LNCAP (cell line): ENCODE data around the gene CABYR.

Experiments used
- TF ChIP-seq, protein P1 (sequence below): fragments of 450-650 bp; IDR thresholded peaks from 2 replicates; pipeline ENCODE4 v1.5.1; 2017; ENCODE audit warnings: mild to moderate bottlenecking

CABYR gene, protein sequence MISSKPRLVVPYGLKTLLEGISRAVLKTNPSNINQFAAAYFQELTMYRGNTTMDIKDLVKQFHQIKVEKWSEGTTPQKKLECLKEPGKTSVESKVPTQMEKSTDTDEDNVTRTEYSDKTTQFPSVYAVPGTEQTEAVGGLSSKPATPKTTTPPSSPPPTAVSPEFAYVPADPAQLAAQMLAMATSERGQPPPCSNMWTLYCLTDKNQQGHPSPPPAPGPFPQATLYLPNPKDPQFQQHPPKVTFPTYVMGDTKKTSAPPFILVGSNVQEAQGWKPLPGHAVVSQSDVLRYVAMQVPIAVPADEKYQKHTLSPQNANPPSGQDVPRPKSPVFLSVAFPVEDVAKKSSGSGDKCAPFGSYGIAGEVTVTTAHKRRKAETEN

DNA sequence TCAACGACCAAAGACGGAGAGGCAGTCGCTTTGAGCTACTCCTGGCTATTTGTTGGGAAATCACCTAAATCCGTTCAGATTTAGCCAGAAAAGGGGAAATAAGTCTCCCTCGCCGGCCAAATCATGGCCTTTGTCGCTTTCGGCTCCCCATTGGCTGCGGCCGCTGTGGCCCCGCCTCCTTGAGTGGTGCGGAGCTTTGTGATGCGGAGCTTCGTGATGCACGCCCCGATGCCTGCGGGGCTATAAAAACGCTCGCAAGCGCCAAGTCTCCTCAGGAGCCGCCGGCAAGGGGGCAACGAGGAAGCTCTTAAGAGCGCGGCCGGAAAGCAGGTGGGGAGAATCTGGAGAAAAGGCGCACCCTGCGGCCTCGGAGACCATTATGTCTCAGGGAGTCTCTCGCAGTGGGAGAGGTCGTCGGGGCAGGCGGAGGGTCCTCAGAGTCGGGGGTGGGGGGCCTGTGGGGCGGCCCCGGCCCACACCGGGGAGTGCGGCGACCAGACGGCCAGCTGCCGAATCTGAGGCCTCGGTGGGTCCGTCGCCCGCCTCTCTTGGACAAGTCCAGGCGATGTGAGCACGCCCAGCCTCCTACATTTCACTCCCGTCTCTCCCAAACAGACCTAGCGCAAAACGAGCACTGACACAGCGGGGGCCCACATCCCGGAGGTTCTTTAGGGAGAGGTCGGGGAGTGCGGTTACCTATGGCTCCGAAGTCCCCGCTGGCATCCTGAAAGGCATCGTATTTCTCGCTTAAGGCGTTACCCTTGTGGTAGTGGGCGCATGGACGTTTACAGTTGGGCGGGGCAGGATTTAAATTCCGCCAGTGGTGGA, at the start of gene CABYR:
CABYR (plus strand) TSS at position 274 of the 828 bp plus-strand sequence. CDS start 4,053 bp downstream, outside the sequence.
- TF ChIP-seq, protein P1, sequence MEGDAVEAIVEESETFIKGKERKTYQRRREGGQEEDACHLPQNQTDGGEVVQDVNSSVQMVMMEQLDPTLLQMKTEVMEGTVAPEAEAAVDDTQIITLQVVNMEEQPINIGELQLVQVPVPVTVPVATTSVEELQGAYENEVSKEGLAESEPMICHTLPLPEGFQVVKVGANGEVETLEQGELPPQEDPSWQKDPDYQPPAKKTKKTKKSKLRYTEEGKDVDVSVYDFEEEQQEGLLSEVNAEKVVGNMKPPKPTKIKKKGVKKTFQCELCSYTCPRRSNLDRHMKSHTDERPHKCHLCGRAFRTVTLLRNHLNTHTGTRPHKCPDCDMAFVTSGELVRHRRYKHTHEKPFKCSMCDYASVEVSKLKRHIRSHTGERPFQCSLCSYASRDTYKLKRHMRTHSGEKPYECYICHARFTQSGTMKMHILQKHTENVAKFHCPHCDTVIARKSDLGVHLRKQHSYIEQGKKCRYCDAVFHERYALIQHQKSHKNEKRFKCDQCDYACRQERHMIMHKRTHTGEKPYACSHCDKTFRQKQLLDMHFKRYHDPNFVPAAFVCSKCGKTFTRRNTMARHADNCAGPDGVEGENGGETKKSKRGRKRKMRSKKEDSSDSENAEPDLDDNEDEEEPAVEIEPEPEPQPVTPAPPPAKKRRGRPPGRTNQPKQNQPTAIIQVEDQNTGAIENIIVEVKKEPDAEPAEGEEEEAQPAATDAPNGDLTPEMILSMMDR, result no peak

DNA sequence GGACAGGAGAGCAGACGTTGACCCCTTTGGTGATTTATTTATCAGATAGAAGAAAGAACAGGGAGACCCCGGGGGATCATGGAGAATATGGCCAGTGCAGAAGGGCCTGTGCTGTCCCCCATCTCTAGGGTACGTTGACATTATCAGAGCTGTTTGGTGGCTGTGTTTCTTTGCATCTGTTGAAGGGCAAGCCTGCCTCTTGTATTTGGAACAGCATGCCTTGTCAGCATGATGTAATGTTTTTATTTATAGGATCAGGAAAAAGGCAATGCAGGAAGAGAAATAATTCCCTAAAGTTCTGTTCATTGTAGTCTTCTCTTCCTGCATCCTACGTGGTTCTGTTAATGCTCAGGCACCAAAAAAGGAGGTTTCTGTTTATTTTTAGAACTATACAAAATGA, 49.8 kb upstream of the CABYR start:
- TF ChIP-seq, protein P1, result no peak

DNA sequence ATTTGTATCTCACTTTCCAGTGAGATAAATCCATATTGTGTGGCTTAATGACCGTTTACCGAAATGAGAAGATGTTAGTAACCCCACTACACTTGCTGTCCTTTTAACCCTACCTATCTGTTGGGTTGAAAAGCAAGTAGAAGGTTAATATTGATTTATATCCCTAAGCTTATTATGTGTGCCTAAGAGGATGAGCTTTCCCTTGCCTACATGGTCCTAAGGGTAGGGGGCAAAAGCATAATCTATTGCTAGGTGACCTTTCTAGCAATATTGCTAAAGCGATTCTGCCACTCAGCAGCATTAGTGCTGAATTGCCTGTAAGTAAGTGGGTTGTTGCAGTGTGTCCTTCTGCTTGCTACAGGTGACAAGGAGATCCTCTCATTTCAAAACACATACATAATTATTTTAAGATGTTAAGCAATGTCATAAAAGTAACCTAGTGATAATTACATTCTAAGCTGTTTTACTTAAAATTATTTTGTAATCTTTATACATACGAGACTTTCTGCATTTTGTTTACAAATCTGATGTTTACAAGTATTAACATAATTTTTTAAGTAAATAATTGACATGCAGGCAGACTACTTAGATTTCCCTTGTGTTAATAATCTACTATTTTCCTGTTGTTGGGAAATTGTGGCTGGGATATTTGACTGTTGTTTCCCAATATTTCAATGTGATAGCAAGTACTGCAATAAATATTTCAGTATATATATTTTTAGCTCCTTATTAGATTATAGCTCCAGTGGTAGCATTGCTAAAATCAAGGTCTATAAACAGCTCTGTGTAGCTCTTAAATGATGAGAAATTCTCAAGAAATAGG, 49.1 kb upstream of the CABYR start:
- TF ChIP-seq, protein P1, result no peak

DNA sequence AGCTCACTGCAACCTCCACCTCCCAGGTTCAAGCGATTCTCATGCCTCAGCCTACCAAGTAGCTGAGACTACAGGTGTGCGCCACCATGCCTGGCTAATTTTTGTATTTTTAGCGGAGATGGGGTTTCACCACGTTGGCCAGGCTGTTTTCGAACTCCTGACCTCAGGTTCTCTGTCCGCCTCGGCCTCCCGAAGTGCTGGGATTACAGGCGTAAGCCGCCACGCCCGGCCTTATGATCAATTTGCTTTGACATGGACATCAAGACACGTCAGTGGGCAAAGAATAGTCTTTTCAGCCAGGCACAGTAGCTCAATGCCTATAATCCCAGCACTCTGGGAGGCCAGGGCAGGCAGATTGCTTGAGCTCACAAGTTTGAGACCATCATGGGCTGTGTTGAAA, 48.0 kb upstream of the CABYR start:
- TF ChIP-seq, protein P1, result no peak

DNA sequence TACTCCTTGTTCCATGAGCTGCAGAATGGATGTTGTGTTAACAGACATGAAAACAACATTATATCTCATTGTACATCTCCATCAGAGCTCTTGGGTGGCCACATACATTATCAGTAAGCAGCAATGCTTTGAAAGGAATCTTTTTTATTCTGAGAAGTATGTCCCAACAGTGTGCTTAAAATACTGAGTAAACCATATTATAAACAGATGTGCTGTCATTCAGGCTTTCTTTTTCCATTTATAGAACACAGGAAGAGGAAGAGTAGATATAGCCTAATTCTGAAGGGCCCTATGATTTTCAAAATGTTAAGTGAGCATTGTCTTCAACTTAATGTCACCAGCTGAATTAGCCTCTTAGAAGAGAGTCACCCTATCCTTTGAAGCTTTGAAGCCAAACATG, 44.3 kb upstream of the CABYR start:
- TF ChIP-seq, protein P1, result no peak

DNA sequence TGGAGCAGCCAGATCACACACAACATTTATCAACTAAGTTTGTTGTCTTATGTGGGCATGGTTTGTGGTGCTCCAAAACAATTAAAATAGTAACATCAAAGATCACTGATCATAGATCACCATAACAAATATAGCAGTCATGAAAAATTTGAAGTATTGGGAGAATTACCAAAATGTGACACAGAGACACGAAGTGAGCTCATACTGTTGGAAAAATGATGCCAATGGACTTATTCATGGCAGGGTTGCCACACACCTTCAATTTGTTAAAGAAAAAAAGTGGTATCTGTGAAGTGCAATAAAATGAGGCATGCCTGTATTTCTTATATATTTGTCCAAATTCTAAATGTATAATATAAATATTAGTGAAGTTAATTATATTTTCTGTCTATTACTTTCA, 42.9 kb upstream of the CABYR start:
- TF ChIP-seq, protein P1, result no peak

DNA sequence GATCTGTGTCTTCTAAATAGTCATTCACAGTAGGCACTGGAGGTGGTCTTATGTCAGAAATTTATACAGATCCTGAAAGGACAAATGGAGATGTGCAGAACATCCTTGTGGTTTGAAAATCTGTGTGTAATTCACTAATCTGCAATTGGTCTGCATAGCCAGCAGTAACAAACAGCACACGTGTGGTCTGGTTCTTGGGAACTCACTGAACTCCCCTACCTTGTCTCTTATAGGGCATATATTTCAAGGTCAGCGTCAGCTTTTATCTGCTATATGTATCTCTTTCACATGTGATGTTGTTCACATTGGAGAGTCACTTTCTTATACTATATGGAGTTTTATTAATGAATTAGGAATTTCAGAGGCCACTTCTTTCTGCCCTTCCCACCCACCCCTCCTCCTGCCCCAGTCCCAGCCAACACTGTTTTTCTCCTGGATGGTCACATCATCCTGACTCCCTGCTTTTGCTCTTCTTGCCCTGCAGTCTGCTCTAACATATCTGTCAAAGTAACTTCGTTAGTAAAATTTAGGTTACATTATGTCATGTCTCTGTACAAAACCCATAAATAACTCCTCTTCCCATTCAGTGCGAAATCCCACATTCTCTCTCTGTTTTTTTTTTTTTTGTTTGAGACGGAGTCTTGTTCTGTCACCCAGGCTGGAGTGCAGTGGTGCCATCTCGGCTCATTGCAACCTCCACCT, 35.4 kb upstream of the CABYR start:
- TF ChIP-seq, protein P1, result no peak
